K562 (cell line): ENCODE results near the gene CLIP4. TPM values are rescaled to one million over a fixed set of nuclear protein-coding genes. Genes with fewer than 3 reads are reported as not detected.

Source experiments
- ATAC-seq: fragments of 200-7000 bp; cut with Tn5 transposase; 3 replicates; pipeline ENCODE4 v1.9.1; 2020; ENCODE audit warnings: moderate library complexity
- BruUV-seq: library from RNA; stranded (reverse); fragments of 400-500 nt; replicated peaks from 2 replicates; lab custom pipeline; 2021; lab: Mats Ljungman, UMichigan
- CTCF ChIA-PET: fragments of 300-600 bp; formaldehyde crosslinking; extraction: SDS; loops from one replicate; lab custom pipeline; 2021; ENCODE audit warnings: low intra/inter-chr PET ratio; lab: Yijun Ruan, JAX
- POLR2A ChIA-PET: fragments of 300-600, 350-650 bp; sonication (Branson Sonifier 250); formaldehyde crosslinking; extraction: SDS; loops from one replicate; lab custom pipeline; 2021; ENCODE audit warnings: antibody characterized with exemption, inconsistent platforms; lab: Yijun Ruan, JAX
- DNase-seq, 4 experiments: peaks; one replicate each; pipeline versions ENCODE4 v3.0.0 to v3.0.0-alpha.2; 2011 to 2018; ENCODE audit warnings: low spot score in 3 of 4, mixed read lengths in 3 of 4; ENCODE audit errors: extremely low read depth in 1 of 4
- FAIRE-seq: peaks from 2 replicates; lab custom pipeline; 2011; peaks lifted over from hg19 to GRCh38; lab: Jason Lieb, UNC
- H2AFZ ChIP-seq: 2 replicates; pipeline ENCODE4 v1.6.0; 2011; ENCODE audit warnings: low read depth, low read length, control low read depth, inconsistent platforms
- H3K27ac ChIP-seq: fragments of 200-600 bp; 3 replicates; pipeline ENCODE4 v1.8.0; 2011; ENCODE audit warnings: low read depth, mild to moderate bottlenecking, control low read depth, inconsistent platforms, low read length, moderate library complexity, mixed read lengths; ENCODE audit errors: extremely low read depth
- H3K27me3 ChIP-seq, 2 experiments: fragments of 300-600 bp in 1 of 2; 2 replicates in 1 of 2; 3 replicates in 1 of 2; pipeline versions ENCODE4 v1.6.0 to v1.8.0; 2011; ENCODE audit warnings: inconsistent platforms in 2 of 2, low read length in 2 of 2, mild to moderate bottlenecking in 1 of 2, mixed read lengths in 1 of 2, moderate library complexity in 1 of 2; ENCODE audit not compliant: control insufficient read depth in 2 of 2, insufficient read depth in 2 of 2
- H3K36me3 ChIP-seq: fragments of 300-600 bp; 3 replicates; pipeline ENCODE4 v1.8.0; 2011; ENCODE audit warnings: mild to moderate bottlenecking, low read length, inconsistent platforms; ENCODE audit not compliant: control insufficient read depth, insufficient read depth
- H3K4me1 ChIP-seq, 2 experiments: fragments of 200-600 bp in 1 of 2; replicated peaks in 1 of 2; 2 replicates in 1 of 2; 3 replicates in 1 of 2; pipeline versions ENCODE4 v1.5.1 to v1.8.0; 2011; ENCODE audit warnings: inconsistent platforms in 2 of 2, low read length in 2 of 2, mild to moderate bottlenecking in 1 of 2, mixed read lengths in 1 of 2, moderate library complexity in 1 of 2; ENCODE audit not compliant: control insufficient read depth in 2 of 2, insufficient read depth in 2 of 2
- H3K4me2 ChIP-seq: 2 replicates; pipeline ENCODE4 v1.6.1; 2011; ENCODE audit warnings: low read length, control low read depth, inconsistent platforms, mixed read lengths; ENCODE audit not compliant: insufficient read depth
- H3K4me3 ChIP-seq: fragments of 200-600 bp; sonication (generic), shearing (Covaris generic); 2 replicates; pipeline ENCODE4 v1.5.1; 2016; ENCODE audit warnings: control low read depth, inconsistent platforms
- H3K79me2 ChIP-seq: fragments of 200-600 bp; 3 replicates; pipeline ENCODE4 v1.8.0; 2011; ENCODE audit warnings: low read length, inconsistent platforms; ENCODE audit not compliant: control insufficient read depth, insufficient read depth
- H3K9ac ChIP-seq, 2 experiments: 2 replicates each; pipeline versions ENCODE4 v1.6.0 to v1.6.1; 2011; ENCODE audit warnings: low read depth in 2 of 2, low read length in 2 of 2, control low read depth in 1 of 2, inconsistent platforms in 1 of 2, mild to moderate bottlenecking in 1 of 2, mixed read lengths in 1 of 2; ENCODE audit not compliant: insufficient read depth in 1 of 2
- H3K9me1 ChIP-seq: one replicate; pipeline ENCODE4 v1.6.0; 2011; ENCODE audit warnings: inconsistent platforms, mild to moderate bottlenecking, low read length, moderate library complexity; ENCODE audit not compliant: control insufficient read depth, insufficient read depth
- H3K9me3 ChIP-seq: replicated peaks from 2 replicates; pipeline ENCODE4 v1.5.1; 2011; ENCODE audit warnings: low read depth, low read length, inconsistent platforms; ENCODE audit not compliant: control insufficient read depth, insufficient read depth
- H4K20me1 ChIP-seq: replicated peaks from 2 replicates; pipeline ENCODE4 v1.6.1; 2011; ENCODE audit warnings: low read length, inconsistent platforms, mixed read lengths; ENCODE audit not compliant: control insufficient read depth, insufficient read depth
- ARHGAP35 ChIP-seq: fragments of 450-650 bp; IDR thresholded peaks from 2 replicates; pipeline ENCODE4 v1.6.1; 2018; ENCODE audit not compliant: partially characterized antibody
- ATF6 ChIP-seq: sonication (generic); formaldehyde crosslinking; IDR thresholded peaks from 2 replicates; pipeline ENCODE4 v1.4.0; 2020; ENCODE audit warnings: mild to moderate bottlenecking, missing genetic modification reagents
- ELF2 ChIP-seq: fragments of 250-450 bp; sonication (Bioruptor Pico); IDR thresholded peaks from 2 replicates; pipeline ENCODE4 v1.5.0; 2021; ENCODE audit warnings: mild to moderate bottlenecking
- HDGF ChIP-seq: fragments of 450-650 bp; IDR thresholded peaks from 2 replicates; pipeline ENCODE4 v1.6.1; 2016
- HMG20A ChIP-seq: fragments of 450-650 bp; formaldehyde crosslinking; conservative IDR thresholded peaks from 2 replicates; pipeline ENCODE4 v1.4.0; 2020; ENCODE audit warnings: mild to moderate bottlenecking, mixed read lengths
- HNRNPL ChIP-seq: fragments of 200-400 bp; formaldehyde crosslinking; IDR thresholded peaks from 2 replicates; pipeline ENCODE4 v1.6.1; 2017; ENCODE audit warnings: low read depth, mild to moderate bottlenecking, low read length
- KLF13 ChIP-seq: fragments of 450-650 bp; IDR thresholded peaks from 2 replicates; pipeline ENCODE4 v1.6.1; 2016; ENCODE audit warnings: missing genetic modification characterization, low read depth, mild to moderate bottlenecking, missing compliant biosample characterization, moderate library complexity, borderline replicate concordance
- NFIX ChIP-seq: fragments of 250-450 bp; sonication (Bioruptor Pico); IDR thresholded peaks from 2 replicates; pipeline ENCODE4 v1.4.0; 2020; ENCODE audit warnings: low read depth, mild to moderate bottlenecking, moderate library complexity
- REST ChIP-seq, 2 experiments: fragments of 450-650 bp; formaldehyde crosslinking in 1 of 2; IDR thresholded peaks; 2 replicates each; pipeline versions ENCODE4 v1.4.0 to v1.6.1; 2014 to 2020; ENCODE audit warnings: mild to moderate bottlenecking in 2 of 2, borderline replicate concordance in 1 of 2, low read depth in 1 of 2
- ZNF511 ChIP-seq: sonication (generic); formaldehyde crosslinking; IDR thresholded peaks from 2 replicates; pipeline ENCODE4 v1.8.0; 2022; ENCODE audit warnings: mild to moderate bottlenecking, missing genetic modification reagents
- ZNF586 ChIP-seq: fragments of 450-650 bp; formaldehyde crosslinking; conservative IDR thresholded peaks from 2 replicates; pipeline ENCODE4 v1.4.0; 2020; ENCODE audit warnings: mild to moderate bottlenecking, moderate library complexity
- ZNF766 ChIP-seq: fragments of 200-800 bp; sonication (Bioruptor generic); conservative IDR thresholded peaks from 2 replicates; pipeline ENCODE4 v1.6.1; 2016; ENCODE audit warnings: missing genetic modification characterization, missing compliant biosample characterization
- WGBS: fragments of 100-300 bp; shearing (Covaris generic); methylation state at CpG from one replicate; pipeline ENCODE4 v1.1.6; 2016; ENCODE audit warnings: low coverage, mixed read lengths; ENCODE audit not compliant: insufficient coverage; ENCODE audit errors: missing lambda C conversion rate; 5-methylcytosine and 5-hydroxymethylcytosine counted together
- in situ Hi-C: fragments of 300-500 bp; cut with MboI; formaldehyde crosslinking; loops from 4 replicates; pipeline ENCODE4 v1.15.0; 2018; ENCODE audit warnings: inconsistent platforms, mixed read lengths
- intact Hi-C: fragments of 100-400 bp; cut with micrococcal nuclease; formaldehyde crosslinking; loops from 2 replicates; pipeline ENCODE4 v1.14.2; 2022
- polyA plus RNA-seq, 8 experiments: library from polyadenylated mRNA; depleted of rRNA in 4 of 8; stranded (reverse) in 5 of 8; unstranded in 3 of 8; fragments of >200 nt; fragmentation: Nextera tagmentation in 2 of 8; fragmentation: Illumina TruSeq in 1 of 8; extraction: Ambion mirVana in 2 of 8; extraction: Trizol in 1 of 8; gene quantifications; 2 replicates each; pipeline versions ENCODE4 v1.2.1 to v1.2.3, GENCODE V29; 2011 to 2014; ENCODE audit warnings: inconsistent platforms in 1 of 8, missing spikeins in 1 of 8
- total RNA-seq, 7 experiments: library from RNA; depleted of rRNA in 6 of 7; stranded (reverse); fragments of >200 nt in 6 of 7; fragmentation: Illumina TruSeq in 2 of 7; extraction: Trizol in 2 of 7; gene quantifications; 2 replicates each; pipeline versions ENCODE4 v1.2.1 to v1.2.3, GENCODE V29; 2011 to 2021; ENCODE audit warnings: low replicate concordance in 1 of 7

The CLIP4 gene
- total and polyA plus RNA-seq, 9 of the 15 experiments (the other 6 are each of a cell fraction or from before 2014, with no cell fraction given), result 0.03 to 0.38 (median 0.13) TPM; not detected in 5

- TF ChIP-seq KLF13 (no peak), ZNF766 (no peak)
Measured at GRCh38 chr2:29139152-29139551, 23.9 kb downstream of the CLIP4 start (continued).

GRCh38 chr2:29139731-29140130 lies 24.5 kb downstream of the CLIP4 start:
- Histone ChIP-seq H2AFZ (no peak overlapping the region), H3K27me3 (no peaks in the 10 kb centered on the region; a peak in 1 of 5 replicates), H3K36me3 (no peaks in the 10 kb centered on the region), H3K9me1 (no peaks in the 10 kb centered on the region), H3K4me3 (no peak overlapping the region), H3K79me2 (no peaks in the 10 kb centered on the region), H3K9ac (no peak overlapping the region), H4K20me1 (no peaks in the 10 kb centered on the region; the same call in 1 of the 2 replicates), H3K27ac (no peak overlapping the region), H3K4me1 (no peaks in the 10 kb centered on the region), H3K9me3 (no peaks in the 10 kb centered on the region), H3K4me2 (no peak overlapping the region)
- in situ Hi-C loops (no loop called here), intact Hi-C loops (no loop called here)
- FAIRE-seq (no peak), ATAC-seq (no peak), DNase-seq (no peak)
- BruUV-seq, result no TSS peak
- ChIA-PET CTCF (no interaction called here), POLR2A (no interaction called here)
- 0% methylated on average over 1 of the region's 1 CpG for WGBS
- TF ChIP-seq ELF2, result no peak
- no peak for TF ChIP-seq HMG20A (CRISPR knock-in tag)
- TF ChIP-seq NFIX (CRISPR knock-in tag), result no peak
- no peak for TF ChIP-seq ZNF511 (CRISPR knock-in tag)
- no peak for TF ChIP-seq HNRNPL
- no peak for TF ChIP-seq REST (IDR thresholded peaks at IDR 0.05; ENCODE audit: borderline replicate concordance)
- no peak for TF ChIP-seq REST (CRISPR knock-in tag; IDR thresholded peaks at IDR 0.05; ENCODE audit: low read depth)
- no peak for TF ChIP-seq ATF6 (CRISPR knock-in tag)
- no peak for TF ChIP-seq ZNF586 (CRISPR knock-in tag)
- no peak for TF ChIP-seq ARHGAP35
- TF ChIP-seq HDGF, result no peak
